ENCODE results near the gene ELF2.

DNA sequence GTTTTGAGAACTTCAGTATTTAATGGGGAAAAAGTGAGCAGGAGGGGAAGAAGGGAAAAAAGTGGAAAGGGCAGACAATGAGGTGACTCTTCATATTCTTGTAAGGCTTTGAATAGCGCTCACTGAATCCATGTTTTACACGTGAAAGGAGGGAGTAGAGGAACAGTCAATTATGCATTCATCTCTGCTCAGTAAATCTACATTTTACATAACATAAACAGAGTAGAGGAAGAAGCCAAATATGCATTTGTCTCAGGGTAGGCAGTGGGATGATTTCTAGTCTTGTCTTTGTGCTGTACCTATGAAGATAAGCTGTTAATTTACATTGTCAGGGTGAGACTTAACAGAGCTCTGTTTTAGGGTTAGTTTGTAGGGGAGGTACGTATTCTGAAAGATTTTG lies 19.4 kb upstream of the ELF2 start:
- no peak for TF ChIP-seq EP300 (IDR thresholded peaks at IDR 0.05)
- TF ChIP-seq, protein P1, sequence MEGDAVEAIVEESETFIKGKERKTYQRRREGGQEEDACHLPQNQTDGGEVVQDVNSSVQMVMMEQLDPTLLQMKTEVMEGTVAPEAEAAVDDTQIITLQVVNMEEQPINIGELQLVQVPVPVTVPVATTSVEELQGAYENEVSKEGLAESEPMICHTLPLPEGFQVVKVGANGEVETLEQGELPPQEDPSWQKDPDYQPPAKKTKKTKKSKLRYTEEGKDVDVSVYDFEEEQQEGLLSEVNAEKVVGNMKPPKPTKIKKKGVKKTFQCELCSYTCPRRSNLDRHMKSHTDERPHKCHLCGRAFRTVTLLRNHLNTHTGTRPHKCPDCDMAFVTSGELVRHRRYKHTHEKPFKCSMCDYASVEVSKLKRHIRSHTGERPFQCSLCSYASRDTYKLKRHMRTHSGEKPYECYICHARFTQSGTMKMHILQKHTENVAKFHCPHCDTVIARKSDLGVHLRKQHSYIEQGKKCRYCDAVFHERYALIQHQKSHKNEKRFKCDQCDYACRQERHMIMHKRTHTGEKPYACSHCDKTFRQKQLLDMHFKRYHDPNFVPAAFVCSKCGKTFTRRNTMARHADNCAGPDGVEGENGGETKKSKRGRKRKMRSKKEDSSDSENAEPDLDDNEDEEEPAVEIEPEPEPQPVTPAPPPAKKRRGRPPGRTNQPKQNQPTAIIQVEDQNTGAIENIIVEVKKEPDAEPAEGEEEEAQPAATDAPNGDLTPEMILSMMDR (IDR thresholded peaks at IDR 0.05), result no peak
- no peak for TF ChIP-seq POLR2A (IDR thresholded peaks at IDR 0.05)
- TF ChIP-seq POLR2AphosphoS5 (IDR thresholded peaks at IDR 0.05), result no peak

Data from suprapubic skin (tissue), 4 donors.